HG03432 (cell line): Measurements from ENCODE around the gene ARHGEF10L.

ENCODE experiments used
- ATAC-seq: cut with Tn5 transposase; IDR thresholded peaks from one replicate; pipeline ENCODE4 v1.9.1; 2021; ENCODE audit warnings: mild to moderate bottlenecking, moderate library complexity; ENCODE audit not compliant: unreplicated experiment

The ARHGEF10L gene

GRCh38 chr1:17669866-17670451, 130.5 kb downstream of the ARHGEF10L start:
- no peak for ATAC-seq

DNA sequence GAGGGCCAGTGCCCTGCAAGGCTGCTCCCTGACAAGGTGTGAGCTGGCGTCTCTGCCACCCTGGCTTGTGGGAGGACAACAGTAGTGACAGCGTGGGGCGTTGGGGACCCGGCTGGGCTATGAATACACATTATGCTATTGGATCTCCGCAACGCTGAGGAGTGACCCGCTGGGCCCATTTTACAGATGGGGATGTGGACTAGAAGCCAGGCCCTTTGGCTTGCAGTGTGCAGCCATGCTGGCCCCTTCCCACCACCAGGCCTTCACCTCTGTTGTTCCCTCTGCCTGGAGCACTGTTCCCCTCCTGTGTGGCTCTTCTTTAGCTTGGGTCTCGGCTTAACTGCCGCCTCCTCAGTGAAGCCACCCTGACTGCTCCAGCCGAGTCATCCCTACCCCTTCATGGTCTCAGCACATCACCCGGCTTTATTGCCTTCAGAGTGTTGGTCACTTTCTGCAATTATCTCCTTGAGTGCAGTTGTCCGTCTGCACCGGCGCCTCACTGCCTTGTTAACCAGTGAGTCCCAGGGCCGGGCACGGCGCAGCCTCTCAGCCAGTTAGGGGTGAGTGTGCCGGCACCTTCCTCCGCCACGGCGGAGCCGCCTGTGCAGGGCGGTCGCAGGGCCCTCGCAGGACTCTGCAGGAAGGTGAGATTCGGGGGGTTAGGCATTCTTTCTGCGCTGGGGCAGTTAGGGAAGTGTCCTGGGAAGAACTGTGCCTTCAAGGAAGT, 131.3 kb downstream of the ARHGEF10L start:
- no peak for ATAC-seq

DNA sequence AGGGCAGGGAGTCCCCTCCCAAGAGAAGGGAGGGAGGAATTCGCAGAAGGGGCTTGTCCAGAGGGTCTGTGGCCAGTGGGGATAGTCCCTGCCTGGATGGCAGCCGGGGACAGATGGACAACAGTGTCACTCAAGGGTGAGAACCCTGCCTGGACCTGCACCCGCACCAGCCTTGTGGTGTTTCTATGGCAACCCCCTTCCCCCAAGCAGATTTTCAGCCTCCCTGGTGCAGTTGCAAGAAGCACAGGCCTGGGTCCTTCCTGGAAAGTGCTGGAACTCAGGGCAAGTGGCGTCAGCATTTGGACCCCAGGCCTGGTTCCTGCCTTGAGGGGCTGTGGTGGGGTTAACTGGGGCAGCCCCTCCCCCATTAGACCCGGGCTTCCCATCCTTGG, 131.8 kb downstream of the ARHGEF10L start:
- ATAC-seq, result no peak

DNA sequence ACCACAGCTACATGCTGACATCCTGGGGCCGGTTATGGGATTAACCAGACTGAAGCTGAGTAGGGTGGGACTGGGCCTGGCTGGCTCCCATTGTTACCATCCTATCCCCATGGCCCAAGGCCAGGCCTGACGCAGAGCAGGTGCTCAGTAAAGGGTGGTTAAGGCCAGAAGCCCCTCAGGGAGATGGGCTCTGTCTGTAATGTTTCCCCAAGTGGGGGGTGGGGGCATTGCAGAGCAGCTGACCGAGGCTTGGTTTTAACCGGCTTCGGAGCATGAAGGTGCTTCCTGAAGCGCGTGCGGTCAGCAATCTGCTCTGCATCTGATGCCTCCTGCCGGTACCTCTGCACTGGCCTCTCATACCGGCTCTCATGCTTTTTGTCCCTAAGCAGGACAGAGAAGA, 132.2 kb downstream of the ARHGEF10L start:
- ATAC-seq, result no peak

DNA sequence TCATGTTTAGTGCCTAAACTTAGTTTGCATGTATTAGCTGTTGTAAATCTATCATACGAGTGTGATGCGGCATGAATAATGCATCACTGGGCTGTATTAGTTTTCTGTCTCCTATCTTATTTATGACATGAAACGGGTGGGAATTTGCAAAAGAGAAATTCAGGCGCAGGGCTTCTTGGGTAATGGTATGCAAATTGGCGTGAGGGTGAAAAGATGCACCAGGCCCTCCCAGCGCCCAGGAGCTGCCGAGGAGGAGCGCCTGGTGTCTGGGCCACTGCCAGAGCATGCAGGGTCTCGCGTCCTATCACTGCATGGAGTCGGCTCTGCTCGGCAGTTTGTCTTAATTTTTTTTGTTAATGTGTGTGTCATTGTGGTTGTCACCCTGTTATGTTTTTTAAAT, 132.7 kb downstream of the ARHGEF10L start:
- no peak for ATAC-seq

DNA sequence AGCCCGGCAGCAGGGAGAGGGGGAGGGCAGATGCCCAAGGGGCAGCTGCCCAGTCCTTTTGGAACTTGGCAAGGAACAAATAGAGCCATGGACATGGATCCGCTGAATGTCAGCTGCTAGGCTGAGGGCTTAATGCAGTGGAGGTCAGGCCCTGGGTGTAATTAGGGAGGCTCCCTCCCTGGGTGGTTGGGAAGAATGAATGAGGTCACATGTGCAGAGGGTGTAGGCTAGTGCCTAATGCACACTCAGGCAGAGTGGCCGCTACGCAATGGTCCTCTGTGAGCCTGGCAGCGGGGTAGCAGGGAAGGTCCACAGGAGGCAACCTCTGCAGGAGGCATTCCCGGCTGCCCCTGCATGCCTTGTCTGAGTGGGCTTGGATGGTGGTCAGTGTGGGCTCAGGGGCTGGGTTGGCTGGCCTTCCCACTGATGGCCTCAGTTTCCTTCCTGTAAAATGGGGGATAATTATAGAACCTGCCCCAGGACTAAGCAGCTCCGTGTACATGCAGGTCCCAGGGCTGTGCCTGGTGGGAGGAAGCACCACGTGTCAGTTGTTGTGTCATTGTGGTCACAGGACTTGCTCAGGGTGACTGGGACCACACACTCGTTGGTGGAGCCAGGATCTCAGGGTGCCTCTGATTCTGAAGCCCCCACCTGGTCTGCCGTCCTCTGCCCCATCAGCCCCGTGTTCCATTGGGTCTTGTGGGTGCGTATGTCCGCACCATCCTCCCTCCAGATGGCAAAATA, 134.0 kb downstream of the ARHGEF10L start:
- ATAC-seq, result no peak

DNA sequence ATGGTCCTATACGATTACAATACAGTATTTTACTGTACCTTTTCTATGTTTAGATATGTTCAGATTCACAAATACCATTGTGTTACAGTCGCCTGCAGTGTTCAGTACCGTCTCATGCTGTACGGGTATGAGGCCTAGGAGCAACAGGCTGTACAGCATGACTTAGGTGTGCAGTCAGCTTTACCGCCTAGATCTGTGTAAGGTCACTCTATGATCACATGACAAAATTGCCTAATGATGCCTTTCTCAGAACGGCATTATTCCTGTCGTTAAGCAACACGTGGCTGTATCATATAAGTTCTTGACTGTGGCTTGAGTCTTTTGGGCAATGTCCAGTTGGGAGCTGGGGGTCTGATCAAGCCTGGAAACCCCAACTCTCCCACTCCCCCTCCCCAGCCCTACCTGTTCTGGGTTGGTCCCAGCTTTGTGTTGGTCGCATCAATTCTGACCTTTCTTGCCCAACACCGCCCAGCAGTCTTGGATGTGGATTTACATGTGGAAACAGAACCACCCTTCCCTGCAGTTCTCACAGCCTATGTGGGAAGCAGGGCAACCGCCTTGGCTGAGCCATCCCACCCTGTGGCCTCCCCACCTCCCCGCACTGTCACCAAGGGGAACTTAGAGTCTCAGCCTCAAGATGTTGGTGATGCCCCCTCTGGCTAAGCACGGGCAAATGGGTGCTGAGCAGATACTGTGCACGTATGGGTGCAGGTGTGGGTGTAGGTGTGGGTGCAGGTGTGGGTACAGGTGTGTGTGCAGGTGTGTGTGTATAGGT, 135.4 kb downstream of the ARHGEF10L start:
- no peak for ATAC-seq

DNA sequence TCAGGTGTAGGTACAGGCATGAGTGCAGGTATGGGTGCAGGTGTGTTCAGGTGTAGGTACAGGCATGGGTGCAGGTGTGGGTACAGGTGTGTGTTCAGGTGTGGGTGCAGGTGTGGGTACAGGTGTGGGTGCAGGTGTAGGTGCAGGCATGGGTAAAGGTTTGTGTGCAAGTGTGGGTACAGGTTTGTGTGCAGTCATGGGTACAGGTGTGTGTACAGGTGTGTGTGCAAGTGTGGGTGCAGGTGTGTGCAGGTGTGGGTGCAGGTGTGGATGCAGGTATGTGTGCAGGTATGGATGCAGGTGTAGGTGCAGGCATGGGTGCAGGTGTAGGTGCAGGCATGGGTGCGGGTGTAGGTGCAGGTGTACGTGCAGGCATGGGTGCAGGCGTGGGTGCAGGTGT, 136.2 kb downstream of the ARHGEF10L start:
- no peak for ATAC-seq

GRCh38 chr1:17676387-17677060, 137.0 kb downstream of the ARHGEF10L start:
- no peak for ATAC-seq

- no peak for ATAC-seq
These were observed 138.5 kb downstream of the ARHGEF10L start for GRCh38 chr1:17678011-17678410.

DNA sequence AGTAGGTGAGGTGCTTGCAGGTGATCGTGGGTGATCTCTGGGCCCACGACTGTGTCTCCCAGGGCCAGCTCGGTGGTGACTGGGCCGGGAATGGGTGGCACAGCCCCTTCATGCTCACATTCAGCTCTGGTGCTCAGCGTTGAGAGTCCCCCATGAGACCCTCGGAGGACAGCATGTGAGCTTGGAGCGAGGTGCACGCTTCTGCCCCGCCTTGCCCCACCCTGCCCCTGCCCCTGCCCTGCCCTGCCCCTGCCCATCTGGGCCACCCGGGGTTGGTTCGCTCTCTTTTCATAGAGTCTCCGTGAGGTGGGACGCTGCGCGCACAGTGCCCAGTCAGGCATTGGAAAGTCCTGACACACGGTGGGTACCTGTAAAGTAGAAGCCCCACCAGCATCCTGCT, 140.4 kb downstream of the ARHGEF10L start:
- ATAC-seq, result no peak

DNA sequence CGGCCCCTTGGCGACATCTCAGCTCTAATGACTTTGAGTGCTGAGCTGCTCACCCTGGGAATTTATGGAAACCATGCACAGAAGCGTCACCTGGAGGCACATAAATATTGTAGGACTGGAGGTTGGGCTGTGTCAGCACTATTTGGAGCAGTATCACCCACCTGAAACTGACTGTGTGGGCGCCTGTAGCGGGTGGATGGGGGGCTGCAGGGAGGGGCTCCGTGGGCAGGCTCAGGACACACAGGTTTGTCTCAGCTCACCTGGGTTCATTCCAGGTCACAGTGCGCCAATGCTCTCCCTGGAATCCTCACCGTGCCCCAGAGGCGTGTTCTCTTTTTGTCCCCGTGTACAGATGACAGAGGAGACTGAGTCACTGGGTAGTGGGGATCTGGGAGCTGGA, 140.8 kb downstream of the ARHGEF10L start:
- ATAC-seq, result no peak

DNA sequence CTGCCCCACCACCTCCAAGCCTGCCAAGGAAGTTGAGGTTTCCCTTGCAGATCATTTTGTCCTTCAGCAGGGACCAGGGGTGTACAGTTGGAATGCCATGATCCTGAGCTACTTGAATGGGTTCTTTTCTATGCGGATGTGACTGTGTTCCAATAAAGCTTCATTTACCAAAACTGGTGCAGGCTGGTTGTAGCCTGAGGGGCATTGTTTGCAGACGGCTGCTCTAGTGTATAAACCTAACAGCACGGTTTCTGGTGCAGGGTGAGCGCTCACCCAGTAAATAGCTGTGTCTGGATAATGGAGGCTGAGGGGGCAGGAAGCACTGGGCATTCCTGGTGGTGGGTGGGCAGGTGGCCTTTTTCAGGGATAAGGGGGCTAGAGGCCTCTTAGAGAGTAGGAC, 142.9 kb downstream of the ARHGEF10L start:
- ATAC-seq, result no peak

DNA sequence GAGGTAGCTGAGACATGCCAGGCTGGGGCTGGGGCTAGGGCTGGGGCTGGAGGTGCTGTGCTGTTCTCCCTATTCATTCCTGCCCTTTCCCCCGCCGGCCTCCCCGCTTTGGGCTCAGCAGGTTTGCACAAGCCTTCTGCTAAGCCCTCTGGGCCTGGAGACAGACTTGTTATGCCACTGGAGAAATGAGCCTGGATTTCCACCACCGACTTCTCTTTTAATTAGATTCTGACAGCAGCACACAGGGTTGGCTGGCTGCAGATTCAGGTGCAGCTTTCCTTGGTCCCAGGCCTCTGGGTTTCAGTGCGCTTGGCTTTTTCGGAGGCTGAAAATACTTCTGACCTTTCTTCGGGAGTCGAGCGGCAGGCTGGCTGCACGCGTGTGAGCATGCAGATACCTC, 144.1 kb downstream of the ARHGEF10L start:
- no peak for ATAC-seq

- ATAC-seq, result no peak
These were observed 145.3 kb downstream of the ARHGEF10L start for GRCh38 chr1:17684810-17685209.

DNA sequence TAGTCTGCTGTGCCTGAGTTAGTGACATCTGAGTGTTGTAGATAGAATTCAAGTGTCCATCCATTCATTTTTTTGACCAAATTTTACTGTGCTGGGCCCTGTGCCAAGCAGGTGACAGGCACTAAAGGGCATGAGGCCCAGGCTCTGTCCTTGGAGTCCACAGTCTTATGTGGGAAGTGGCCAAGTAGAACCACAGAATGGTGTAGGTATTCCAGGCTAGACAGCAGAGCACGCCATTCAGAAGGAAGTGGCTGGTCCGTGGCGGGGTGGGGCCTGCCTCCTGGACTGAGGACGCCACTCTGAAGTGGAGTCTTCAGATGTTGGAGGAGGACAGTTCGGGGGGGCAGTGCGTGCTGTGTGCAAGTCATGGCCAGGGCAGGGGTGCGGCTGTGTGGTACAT, 146.8 kb downstream of the ARHGEF10L start:
- no peak for ATAC-seq

GRCh38 chr1:17687145-17687544, 147.6 kb downstream of the ARHGEF10L start:
- ATAC-seq, result no peak

GRCh38 chr1:17688217-17688810, 148.8 kb downstream of the ARHGEF10L start:
- ATAC-seq, result no peak

DNA sequence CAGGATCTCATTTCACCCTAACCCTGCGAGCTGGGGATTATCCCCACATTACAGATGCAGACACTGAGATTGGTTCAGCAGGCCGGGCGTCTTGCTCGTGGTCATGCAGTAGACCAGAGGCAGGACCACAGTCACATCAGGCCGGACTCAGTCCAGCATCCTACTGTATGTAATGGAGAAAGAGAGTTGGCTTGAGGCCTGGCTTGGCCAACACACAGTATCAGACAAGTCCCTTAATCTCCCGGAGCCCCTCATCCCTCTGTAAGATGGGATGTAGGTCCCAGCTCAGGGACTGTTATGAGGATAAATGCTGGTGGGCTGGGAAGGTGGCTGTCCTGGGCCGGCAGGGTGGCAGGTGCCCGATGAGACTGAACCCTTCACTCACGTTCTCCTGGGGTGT, 149.5 kb downstream of the ARHGEF10L start:
- no peak for ATAC-seq

DNA sequence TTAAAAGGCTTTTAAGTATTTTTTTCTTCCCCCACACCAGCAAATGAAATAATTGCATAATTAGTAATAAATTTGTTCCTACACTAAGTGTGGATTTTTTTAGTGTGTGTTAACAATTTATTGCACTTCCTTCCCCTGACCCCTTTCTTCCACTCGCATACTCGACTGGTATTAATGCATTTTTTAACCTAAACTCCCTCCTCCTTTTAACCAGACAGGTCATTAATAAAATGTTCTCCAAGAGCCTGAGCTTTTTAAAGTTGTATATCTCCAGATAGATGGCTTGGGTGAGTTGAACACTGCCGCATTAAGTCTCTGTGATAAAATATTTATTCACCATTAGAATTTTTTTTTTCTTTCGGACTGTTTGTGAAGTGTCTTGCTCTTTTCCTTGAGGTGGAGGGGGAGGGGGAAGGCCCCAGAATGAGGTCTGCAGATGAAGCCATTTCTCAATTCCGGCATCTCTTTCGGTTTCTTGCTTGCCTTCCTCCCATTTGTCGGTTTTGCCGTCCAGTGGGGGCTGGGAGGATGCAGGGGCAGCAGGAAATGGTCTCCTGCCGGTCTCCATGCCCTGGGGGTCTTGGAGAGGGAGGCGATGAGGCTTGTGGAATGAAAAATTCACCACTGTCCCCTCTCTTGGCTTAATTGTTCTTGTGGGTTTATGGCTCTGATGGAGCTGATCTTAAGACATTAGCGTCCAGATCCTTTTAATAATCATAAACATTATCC, 151.6 kb downstream of the ARHGEF10L start:
- ATAC-seq, result no peak
